HG03139 (cell line): ENCODE measurements around the gene MICAL2.
"Not testable (repeated sequence)": the region's sequence is repeated elsewhere in the genome, so short reads cannot be mapped to it uniquely, and the experiment has no call there.

Experiments used
- ATAC-seq: cut with Tn5 transposase; IDR thresholded peaks from one replicate; pipeline ENCODE4 v1.9.1; 2021; ENCODE audit not compliant: unreplicated experiment

MICAL2 gene

DNA sequence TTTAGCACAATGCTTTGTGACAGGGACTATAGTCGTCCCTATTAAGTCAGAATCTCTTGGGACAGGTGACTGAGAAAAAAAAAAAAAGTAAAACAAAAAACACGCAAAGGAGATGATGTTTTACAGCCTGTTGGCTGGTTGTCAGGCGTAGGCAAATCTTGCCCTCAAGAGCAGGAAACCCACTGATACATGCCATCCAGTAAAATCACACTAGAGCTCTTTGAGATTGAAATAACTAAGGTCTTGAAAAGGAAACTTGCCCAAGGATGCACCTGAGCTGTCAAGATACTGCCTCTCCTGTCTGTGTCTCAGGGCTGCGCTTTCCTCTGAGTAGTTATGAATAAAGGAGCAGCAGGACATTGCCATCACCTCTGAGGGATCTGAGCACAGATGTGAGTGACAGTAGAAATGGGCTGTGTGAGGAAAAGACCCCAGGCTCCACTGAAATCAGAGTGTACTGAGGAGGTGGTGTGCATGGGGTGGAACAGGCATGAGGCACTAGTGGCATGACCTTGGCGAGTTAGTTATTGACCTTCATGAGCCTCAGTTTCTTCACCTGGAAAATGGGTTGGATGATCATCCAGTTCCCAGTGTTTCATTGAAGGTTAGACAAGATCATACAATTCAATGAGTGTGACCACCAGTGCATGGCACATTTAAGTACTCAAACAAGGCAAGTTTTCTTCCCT is 23.3 kb downstream of the MICAL2 start:
- no peak for ATAC-seq

DNA sequence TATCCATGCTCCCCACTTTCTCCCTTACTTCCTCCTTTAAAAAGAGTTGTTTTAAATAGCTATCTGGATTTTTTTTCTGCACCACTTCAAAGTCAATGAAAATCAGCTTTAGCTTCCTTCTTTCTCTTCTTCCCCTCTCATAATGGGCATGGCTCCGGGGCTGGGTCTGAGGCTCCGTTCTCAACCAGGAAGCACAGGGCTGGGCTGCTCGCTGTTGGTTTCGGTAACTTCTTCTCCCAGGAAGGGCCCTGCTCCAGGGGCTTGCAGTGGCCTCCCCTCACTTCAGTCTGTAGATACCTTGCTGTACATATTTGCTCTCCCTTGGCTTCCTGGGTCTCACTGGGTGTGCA is 23.8 kb downstream of the MICAL2 start:
- no peak for ATAC-seq

DNA sequence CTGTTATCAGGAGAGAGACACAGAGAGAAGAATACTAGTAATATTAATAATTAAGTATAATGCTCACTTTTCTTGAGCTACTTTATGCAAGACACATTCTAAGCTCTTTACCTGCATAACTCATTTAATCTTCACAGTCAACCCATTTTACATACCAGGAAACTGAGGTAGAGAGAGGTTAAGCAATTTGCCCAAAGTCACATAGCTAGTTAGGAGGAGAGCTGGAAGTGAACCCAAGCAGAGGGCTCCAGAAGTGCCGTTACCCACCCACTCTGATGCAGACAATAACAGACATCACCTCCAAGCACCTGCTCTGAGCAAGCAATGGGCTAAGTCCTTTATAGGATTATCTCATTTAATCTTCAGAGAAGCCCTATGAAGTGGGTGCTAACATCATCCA is 24.8 kb downstream of the MICAL2 start:
- no peak for ATAC-seq

- ATAC-seq, result no peak
These were observed 26.8 kb downstream of the MICAL2 start for GRCh38 chr11:12137005-12137690.

DNA sequence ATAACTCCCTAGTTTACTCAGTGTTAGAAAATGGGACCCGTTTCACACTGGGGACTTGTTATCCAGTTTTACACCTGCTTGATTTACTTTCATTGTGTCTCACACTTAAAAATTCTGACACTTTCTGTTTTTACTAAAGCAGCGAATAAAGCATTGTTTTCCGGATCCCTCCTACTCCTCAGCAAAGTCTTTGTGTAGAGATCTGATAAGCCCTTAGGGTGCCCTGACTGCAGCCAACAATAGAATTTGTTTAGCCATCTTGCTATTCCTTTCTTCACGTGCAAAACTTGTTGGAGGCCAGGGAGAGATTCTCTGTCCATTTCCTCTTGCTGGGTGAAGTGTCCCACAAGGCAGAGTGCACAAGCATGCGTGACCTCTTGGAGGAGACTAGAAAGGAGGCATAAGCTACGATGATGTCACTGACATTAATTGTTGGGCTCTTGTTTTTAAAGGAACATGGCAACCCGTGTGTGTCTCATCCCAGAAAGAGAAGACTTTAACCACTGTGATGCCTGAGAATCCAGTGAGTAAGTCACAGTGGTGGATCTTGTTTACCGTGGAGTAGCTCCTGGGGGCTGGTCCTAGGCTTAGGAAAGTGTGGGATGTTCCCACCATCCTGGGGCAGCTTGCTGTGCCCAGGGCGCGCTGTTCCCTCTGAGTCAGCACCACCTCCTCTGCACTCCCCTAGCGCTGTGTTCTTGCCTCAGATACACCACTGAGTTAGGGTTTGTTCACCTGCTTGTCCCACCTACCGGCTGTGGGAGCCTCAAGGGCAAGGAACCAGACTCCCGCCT is 27.7 kb downstream of the MICAL2 start:
- ATAC-seq, result no peak

DNA sequence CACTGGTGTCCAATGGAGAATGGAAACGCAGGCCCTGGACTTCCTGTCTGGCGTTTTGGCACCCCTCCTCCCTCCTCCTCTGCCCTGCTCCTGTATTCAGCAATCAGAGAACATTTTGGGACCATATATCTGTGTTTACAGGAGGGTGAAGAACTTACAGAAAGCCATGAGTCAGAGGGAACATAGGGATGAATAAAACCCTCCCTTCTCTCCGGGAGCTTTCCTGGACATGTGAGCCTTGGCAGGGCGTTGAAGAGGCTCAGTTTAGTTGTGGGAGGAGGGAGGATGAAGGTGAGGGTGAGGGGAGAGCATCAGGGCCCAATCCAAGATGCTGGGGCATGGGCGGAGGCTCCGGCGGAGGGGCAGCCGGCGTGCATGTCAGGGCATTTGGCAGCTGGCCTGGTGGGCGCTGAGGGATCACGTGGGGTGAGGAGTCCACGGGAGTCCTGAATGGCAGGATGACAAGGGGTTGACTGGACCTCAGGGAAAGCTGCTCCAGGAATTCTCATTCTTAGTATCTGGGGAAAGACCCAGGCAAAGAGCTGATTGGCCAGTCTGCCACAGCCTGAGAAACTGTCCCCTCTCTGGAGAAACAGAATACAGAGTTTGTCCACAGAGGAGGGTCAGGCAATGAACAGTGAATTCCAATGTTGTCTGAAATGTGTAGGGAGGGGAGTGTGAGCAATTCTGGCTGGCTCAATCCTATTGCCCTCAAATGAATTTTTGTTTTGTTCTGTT is 28.9 kb downstream of the MICAL2 start:
- no peak for ATAC-seq

DNA sequence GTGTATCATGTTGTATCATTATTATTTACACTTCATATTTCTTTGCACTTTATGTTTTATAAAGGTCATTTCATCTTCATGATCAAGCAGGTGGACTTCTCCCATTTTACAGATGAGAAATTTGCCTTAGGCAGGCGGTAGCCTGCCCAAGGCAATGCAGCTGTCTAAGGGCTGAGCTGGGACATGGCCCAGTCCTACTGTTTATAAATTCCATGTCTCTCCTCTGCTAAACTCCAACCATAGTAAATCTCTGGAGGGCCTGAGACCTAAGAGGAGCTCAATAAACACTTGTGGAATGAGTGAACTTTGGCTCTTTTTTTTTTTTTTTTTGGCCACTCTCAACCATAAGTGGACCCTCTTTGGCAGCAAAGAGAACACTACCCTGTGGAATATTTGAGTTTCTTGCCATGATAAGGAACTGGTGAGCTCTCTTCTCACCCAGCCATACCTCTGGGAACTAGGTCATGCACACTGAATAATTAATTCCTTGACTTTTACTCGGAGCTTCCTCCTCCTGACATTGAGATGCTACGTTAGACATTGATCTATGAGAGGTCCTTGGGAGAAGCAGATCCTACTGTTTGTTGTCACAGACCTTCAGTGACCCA is 29.9 kb downstream of the MICAL2 start:
- no peak for ATAC-seq

DNA sequence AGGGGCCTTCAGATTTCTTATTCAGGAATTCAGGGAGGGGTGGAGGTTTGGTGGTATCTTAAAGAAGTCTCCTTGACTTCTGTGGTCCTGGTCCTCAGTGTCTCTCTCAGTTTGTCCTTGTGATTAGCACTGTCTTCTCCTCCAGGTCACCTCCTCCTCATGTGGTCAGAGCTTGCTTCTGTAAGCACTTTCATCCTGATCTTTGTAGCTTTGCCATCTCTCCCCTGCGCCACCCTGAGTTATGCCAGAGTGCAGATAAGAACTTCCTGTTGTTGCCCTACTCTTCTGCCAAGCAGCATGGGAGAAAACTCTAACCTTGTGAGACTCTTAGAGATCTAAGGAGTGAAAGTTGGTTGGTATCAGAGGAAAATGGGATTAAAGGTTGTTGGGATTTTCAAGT is 30.9 kb downstream of the MICAL2 start:
- no peak for ATAC-seq

DNA sequence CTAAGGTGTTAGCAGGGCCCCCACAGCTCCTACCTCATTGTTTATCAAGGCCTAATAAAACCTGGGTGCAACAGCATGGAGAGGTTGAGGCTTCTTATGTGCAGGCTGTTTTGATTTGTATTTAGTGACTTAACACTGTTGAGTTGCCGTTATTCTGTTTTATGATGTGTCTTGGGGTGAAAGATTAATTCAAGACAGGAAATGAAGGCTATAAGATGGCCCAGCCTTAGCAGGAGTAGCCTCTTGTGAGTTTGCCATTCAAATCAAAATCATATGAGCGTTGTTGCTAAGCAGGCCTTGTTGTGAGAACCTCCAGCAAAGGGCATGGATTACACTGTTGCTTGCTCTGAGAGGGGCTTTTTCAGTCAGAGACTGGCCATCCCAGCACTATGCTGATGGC is 31.8 kb downstream of the MICAL2 start:
- ATAC-seq, result no peak

GRCh38 chr11:12142909-12143308 is 32.5 kb downstream of the MICAL2 start:
- no peak for ATAC-seq

GRCh38 chr11:12143461-12144258 is 33.3 kb downstream of the MICAL2 start:
- ATAC-seq, result no peak

DNA sequence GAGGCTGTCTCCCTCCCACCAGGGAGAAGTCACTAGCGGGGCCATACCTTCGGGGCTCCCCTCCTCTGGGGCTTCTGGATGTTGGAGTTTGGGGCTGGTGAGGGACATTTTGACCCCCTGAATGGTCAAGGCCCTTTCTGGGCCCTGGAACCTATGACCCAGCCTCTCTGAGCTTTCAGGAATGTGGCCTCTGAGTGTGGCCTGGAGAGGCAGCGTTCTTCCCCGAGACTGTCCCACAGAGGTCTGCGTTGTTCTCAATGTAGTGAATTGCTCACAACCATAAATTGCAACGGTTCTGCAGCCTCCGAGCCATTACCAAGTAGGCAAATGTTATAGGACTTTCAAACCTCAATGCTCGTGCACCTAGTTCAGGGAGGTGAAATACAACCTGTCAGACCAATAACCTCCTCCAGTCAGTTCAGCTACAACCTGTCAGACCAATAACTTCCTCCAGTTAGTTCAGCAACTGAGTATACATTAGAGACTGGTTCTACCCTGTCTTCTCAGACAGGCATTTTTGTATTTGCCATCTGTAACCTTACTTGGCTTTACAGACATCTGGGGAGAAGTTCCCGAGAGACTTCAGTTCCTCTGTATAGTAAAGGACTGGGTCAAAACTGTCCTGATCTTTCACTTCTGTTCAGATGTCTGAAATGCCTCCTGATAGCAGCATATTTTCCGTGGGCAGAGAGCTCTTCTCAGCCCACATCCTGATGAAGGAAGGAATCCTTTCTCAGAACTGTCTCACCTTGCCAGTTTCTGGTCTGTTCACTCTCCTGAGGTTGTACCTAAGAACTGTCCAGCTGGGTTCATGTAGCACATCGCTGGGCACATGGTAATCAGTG is 34.2 kb downstream of the MICAL2 start:
- no peak for ATAC-seq

DNA sequence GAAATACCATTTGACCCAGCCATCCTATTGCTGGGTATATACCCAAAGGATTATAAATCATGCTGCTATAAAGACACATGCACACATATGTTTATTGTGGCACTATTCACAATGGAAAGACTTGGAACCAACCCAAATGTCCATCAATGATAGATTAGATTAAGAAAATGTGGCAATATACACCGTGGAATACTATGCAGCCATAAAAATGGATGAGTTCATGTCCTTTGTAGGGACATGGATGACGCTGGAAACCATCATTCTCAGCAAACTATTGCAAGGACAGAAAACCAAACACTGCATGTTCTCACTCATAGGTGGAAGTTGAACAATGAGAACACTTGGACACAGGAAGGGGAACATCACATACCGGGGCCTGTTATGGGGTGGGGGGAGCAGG is 36.3 kb downstream of the MICAL2 start:
- ATAC-seq, result not testable (repeated sequence)

DNA sequence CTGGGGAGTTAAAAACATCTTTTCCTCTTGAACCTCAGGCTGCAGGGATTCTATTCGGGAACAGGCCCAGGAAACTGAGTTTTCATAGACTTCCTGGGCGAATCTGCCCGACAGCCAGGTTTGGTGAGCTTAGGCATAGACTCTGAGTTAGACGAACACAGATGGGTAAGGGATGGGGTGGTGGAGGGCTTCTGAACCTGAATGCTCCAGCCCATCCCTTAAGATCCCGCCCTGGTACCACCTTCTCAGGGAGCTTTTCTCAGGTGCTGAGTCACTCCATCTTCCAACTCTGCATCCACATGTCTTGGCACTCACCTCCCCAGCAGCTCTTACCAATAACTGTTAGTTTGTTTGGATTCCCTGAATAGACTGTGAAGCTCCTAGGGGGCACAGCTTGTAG is 37.4 kb downstream of the MICAL2 start:
- no peak for ATAC-seq

- ATAC-seq, result no peak
These were observed 38.1 kb downstream of the MICAL2 start for GRCh38 chr11:12148466-12148865.

DNA sequence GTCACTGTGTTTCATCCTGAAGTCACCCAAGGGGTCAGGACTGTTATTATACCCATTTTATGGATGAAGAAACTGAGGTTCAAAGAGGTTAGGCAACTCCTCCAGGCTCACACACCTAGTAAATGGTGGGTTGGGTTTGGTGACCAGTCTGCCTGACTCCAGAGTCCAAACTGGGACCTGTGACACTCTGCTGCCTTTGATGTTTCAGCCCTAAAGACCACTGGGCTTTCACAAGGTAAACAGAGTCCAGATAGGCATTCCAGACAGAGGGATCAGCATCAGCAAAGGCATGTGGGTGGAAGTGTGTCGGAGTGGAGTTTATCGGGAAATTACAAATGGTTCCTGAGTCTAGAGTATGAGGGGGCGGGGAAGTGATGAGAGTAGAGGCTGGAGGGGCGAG is 38.5 kb downstream of the MICAL2 start:
- no peak for ATAC-seq

- ATAC-seq, result no peak
These were observed 39.4 kb downstream of the MICAL2 start for GRCh38 chr11:12149672-12150225.

- ATAC-seq, result no peak
These were observed 40.5 kb downstream of the MICAL2 start for GRCh38 chr11:12150831-12151382.

- no peak for ATAC-seq
These were observed 41.9 kb downstream of the MICAL2 start for GRCh38 chr11:12152321-12152720.
